ENCODE measurements around the gene ATG4A.

ATG4A gene

GRCh38 chrX:108122748-108123147, 31.2 kb downstream of the ATG4A start:
- DNase-seq (ENCODE audit: low read depth): no peak

DNA sequence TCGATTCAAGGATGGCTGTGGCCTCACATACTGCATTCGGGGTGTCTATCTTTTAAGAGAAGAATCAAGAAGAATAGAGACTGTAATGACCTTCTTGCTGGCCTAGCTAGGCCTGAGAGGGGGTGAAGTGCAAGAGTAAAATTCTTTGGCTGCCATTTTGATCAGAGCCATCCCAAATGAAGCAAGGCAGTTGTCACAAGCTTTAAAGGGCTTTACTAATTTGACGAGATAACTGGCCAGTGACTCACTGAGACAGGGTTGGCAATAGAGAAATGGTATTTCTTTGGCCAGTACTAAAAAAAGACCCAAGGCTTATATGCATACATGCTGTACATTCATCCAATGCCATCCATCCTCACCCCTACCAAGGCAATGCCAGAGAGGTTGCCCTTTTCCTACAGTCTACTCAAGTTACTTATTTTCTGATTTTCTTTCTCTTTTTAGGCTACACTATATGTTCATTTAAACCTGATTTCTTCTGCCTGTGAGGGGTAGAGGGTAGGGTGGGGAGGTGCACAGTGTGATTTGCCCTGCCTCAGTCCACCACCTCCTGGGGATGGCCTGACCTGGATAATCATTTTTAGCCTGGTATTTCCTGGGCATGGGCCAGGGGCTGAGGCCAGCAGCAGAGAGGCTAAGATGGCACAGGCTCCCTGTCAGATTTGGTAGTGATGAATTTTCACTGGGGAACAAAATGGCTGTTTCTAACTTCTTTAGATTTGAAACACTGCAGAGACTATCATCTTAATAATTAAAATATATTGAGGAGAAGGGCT, 32.2 kb downstream of the ATG4A start:
- DNase-seq (ENCODE audit: low read depth): no peak

GRCh38 chrX:108126661-108127060, 35.1 kb downstream of the ATG4A start:
- no peak for DNase-seq (ENCODE audit: low read depth)

DNA sequence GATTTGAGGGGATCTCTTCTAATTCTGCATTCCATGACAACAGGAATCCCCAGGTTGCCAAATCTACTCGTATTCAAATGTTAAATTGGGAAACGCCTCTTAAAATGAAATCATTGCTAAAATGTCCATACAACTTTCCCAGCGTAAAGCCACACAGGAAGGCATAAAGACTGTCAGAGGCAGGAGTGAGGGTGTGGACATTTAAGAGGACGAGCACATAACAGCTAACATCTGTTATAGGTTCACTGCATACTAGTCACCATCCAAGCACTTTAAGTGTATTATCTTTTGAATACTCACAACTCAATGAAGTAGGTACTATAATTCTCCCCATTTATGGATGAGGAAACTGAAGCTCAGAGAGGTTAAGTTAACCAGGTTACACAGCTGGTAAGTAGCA, 35.6 kb downstream of the ATG4A start:
- no peak for DNase-seq (ENCODE audit: low read depth)

DNA sequence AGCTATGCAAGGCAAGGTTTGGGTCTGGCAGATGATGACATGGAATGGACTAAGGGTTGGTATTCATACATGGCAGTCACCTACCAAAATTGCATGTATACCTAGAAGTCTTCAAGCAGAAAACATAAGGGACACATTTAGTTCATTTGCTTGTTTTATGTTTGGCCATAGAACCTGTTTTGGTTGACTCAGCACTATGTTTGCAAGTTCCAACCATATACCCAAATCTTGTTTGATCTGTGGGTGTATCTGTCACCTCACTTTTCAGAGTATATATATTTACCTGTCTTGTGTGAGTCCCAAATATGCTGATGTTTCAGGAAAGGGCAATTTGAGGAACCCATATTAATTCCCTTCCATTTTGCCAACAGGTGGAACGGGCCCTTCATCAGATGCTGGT, 39.3 kb downstream of the ATG4A start:
- DNase-seq (ENCODE audit: low read depth): no peak

GRCh38 chrX:108131471-108131870, 39.9 kb downstream of the ATG4A start:
- no peak for DNase-seq (ENCODE audit: low read depth)

- DNase-seq (ENCODE audit: low read depth): no peak
Observed at GRCh38 chrX:108132034-108132433, 40.5 kb downstream of the ATG4A start.

DNA sequence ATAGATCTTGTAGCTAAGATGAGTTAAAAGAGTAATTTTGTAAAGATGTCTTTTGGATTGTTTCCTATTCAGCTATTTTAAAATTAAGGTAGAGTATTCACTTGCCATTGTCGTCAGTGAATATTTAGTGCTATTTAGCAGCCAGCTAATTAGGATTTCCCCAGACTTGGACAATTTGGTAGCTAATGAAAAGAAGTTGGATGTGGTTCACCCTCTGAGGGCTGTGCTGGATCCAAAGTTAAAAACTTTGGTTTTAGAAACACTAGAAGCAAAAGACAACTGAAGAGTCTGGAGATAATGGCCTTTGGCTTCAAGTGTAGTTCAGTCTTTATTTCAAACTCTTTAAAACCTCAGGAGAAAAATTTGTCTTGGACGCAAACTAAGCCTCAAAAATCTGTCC, 41.3 kb downstream of the ATG4A start:
- DNase-seq (ENCODE audit: low read depth): no peak

GRCh38 chrX:108134724-108135123, 43.1 kb downstream of the ATG4A start:
- no peak for DNase-seq (ENCODE audit: low read depth)

DNA sequence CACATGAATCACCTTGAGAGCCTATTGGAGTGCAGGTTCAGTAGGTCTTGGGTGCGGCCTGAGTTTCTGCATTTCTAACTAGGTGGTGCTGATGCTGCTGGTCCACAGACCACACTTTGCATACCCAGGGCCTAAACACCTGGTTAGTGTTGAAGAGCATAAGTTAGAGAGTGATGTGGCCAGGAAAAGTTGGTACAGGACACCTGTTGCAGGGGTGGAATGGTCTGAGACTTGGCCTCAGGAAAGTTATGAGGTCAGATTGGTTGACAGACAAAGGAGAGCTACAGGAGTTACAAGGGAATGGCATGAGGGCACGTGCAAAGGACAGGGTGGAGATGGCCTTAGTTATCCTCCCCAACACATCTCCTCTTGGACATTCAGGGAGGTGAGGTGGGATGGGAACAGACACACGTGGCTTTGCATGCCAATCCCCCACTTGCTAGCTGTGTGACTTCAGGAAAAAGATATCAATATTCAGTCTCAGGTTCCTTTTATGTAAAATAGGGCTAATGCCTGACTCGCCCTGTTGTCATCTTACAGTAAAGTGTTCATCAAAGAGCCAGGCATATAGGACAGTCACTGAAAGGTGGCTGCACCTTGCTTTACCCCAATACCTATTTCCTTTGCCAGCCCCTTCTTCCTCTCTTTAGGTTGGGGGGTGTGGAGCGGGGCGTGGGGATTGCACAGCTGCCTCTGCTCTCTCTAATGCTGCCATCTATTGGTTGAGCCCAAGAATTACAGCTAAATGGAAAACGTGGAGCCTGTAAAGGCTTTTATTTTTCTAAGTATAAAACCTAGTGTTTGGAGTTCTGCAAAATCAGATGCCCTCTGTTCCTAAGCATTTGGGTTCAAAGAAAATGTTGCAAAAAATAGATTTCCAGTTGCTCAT, 47.5 kb downstream of the ATG4A start:
- no peak for DNase-seq (ENCODE audit: low read depth)

GRCh38 chrX:108148524-108148923, 56.9 kb downstream of the ATG4A start:
- DNase-seq (ENCODE audit: low read depth): no peak

GRCh38 chrX:108156082-108156481, 64.5 kb downstream of the ATG4A start:
- no peak for DNase-seq (ENCODE audit: low read depth)

DNA sequence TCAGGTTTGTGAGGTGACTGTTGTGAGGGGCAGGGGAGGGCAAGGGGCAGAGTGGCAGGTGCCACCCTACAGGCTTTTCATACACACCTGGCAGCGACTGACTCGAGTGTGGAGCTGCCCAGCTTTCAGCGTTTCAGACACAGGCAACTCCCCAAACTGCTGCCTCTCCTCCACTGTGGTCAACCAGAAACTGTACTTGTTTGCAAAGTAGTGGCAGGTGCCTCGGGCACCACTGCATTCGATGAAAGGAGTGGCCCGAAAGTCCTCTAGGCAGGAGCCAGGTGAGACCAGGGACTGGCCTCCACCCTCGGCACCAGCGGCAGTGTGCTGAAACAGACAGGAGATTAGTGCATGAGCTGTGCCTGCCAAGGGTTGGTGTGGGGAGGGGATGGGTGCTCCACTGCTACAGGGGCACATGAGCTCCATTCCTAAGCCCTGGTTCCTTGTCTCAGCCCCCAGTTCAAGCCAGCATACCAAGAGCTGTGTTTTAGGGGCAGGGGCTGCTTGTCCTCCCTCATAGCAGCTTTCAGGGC, 65.4 kb downstream of the ATG4A start:
- no peak for DNase-seq (ENCODE audit: low read depth)

DNA sequence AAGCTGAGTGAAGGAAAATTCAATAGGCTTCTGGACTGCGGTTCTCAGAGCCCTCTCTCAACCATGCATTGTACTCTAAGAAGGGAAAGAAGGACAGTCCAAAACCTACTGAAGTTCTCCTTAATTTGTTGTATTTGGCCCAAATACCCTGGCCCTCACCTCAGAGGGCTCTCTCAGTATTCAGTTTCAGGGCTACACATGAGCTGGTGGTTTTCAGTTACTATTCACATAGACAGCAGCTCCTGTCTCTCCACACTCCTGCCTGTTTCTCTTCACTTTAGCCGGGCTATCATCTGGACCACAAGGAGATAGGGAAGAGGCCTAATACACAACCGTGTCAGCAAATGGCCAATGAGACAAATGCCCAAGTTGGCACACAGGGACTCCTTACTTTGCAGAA, 66.0 kb downstream of the ATG4A start:
- DNase-seq (ENCODE audit: low read depth): no peak

GRCh38 chrX:108159028-108159670, 67.6 kb downstream of the ATG4A start:
- no peak for DNase-seq (ENCODE audit: low read depth)

DNA sequence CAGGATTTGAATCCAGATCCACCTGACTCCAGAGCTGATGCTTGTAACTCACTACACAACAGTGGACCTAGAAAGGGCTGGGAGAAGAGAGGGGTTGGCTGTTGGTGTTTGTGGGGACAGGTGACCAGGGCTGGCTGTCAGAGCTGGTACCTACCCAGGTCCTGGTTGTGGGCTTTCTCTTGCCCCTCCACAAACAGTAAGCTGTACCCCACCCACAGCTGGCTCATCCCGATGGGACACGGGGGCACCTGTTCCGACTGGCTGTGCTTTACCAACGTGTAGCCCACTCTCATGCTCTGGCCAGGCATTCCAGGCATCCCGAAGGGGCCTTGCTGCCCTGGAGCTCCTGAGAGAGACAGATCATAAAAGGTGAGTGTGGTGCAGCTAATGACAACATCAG, 68.7 kb downstream of the ATG4A start:
- no peak for DNase-seq (ENCODE audit: low read depth)

DNA sequence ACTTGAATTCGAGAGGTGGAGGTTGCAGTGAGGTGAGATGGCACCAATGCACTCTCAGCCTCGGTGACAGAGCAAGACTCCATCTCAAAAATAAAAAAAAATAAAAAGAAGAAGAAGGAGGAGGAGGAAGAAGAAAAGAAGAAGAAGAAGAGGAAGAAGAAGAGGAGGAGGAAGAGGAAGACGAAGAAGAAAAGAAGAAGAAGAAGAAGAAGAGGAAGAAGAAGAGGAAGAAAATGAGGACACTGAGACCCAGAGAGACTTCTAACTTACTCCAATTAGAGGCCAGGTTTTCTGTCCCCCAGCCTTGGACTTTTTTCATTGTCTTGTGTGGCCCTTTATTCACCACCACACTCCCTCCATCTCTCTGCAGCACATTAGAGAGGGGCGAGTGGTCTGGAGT, 70.7 kb downstream of the ATG4A start:
- no peak for DNase-seq (ENCODE audit: low read depth)

DNA sequence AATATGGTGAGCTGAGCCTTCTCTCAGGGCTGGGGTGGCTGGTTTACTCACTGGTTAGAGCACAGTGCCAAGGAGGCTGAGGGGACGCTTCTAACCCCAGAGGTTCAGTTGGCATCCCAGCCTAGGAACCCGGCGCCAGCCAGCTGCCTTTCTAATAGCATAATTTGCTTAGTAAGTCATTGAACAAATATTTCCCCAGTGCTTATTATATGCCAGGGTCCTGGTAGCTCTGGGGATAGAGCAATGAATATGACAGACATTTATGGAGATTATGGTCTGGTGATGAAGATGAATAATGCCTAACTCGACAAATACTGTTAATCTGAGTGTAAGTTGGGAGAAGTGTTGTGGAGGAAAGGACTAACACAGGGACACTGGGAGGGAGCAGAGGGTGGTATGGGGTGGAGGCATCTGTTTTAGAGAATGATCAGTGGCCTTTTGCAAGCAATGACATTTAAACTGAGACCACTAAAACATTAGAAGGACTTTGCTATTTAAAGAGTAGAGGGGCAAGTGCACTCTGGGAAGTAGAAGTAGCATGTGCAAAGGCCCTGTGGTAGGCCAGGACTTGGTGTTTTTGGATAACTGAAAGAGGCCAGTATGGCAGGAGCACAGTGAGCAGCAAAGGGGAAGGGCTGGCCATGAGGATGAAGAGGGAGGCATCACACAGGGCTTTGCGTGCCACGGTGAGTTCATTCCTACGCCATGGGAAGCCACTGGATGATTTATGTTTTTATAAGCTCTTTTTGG, 71.9 kb downstream of the ATG4A start:
- DNase-seq (ENCODE audit: low read depth): no peak

DNA sequence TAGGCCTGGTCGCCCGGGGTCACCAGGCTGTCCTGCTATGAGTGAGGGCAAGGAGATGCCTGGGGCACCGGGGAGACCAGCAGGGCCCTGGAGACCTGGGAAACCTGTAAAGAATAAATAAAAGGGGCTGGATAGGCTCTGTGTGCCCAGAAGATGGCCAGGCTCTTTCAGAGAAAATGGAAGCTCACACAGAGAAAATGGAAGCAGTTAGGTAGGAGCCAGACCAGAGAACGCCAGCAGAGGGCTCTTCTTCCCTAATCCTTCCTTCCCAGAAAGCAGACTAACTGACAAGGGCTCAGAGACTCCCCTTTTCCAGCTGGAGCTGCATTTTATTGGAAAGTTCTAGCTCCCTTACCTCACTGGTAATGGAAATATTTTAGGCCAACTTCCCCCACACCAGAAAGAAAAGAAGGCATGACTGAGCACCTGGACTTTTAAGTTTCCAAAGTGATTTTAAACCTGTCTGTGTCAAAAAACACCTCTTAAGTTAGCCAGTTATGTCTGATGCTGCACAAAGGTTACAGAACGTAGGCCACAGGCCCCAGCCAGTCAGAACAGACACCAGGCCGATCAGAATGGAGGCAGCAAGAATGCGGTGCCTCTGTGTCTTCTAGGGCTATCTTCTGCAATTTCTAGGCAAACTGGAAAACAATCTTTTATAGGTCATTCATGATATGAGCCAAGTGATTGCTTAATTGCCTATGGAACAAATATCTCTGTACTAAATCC, 74.0 kb downstream of the ATG4A start:
- DNase-seq (ENCODE audit: low read depth): no peak

- DNase-seq (ENCODE audit: low read depth): no peak
Observed at GRCh38 chrX:108167211-108167872, 75.8 kb downstream of the ATG4A start.

Measured in stimulated activated CD8-positive, alpha-beta memory T cell treated with anti-CD3 and anti-CD28 coated beads, Interleukin-12 subunit alpha, Interleukin-12 subunit beta, amount 100 ng/mL, for 1 hour (primary cell).